Liver (tissue), 9 donors: ENCODE data around the gene USP11. TPM values are rescaled to one million over a fixed set of nuclear protein-coding genes. Genes with fewer than 3 reads are reported as not detected.
"Not testable (repeated sequence)": the region's sequence is repeated elsewhere in the genome, so short reads cannot be mapped to it uniquely, and the experiment has no call there.

ENCODE experiments used
- DNase-seq: peaks from one replicate; pipeline ENCODE4 v3.0.0-alpha.2; 2017; ENCODE audit warnings: low spot score
- H3K27ac ChIP-seq, 2 donors: one replicate each; pipeline ENCODE4 v1.7.0; 2013; ENCODE audit warnings: inconsistent platforms in 2 of 2, low read length in 2 of 2, control low read depth in 1 of 2, low read depth in 1 of 2, mild to moderate bottlenecking in 1 of 2
- H3K27me3 ChIP-seq, 4 donors: one replicate each; pipeline versions ENCODE4 v1.6.1 to v1.7.0; 2013; ENCODE audit warnings: low read length in 3 of 4, inconsistent platforms in 1 of 4, mild to moderate bottlenecking in 1 of 4, moderate library complexity in 1 of 4; ENCODE audit not compliant: control insufficient read depth in 4 of 4, insufficient read depth in 4 of 4
- H3K36me3 ChIP-seq, 4 donors: one replicate each; pipeline versions ENCODE4 v1.6.1 to v1.7.0; 2013; ENCODE audit warnings: low read length in 3 of 4, mild to moderate bottlenecking in 3 of 4, low read depth in 1 of 4, moderate library complexity in 1 of 4; ENCODE audit not compliant: control insufficient read depth in 4 of 4, insufficient read depth in 3 of 4
- H3K4me1 ChIP-seq, 4 donors: one replicate each; pipeline versions ENCODE4 v1.6.1 to v1.7.0; 2013; ENCODE audit warnings: low read length in 3 of 4, mild to moderate bottlenecking in 3 of 4, moderate library complexity in 1 of 4; ENCODE audit not compliant: control insufficient read depth in 4 of 4, insufficient read depth in 4 of 4
- H3K4me3 ChIP-seq, 3 donors: one replicate each; pipeline versions ENCODE4 v1.6.1 to v1.7.0; 2013; ENCODE audit warnings: low read length in 3 of 3, control low read depth in 1 of 3, low read depth in 1 of 3, mild to moderate bottlenecking in 1 of 3
- H3K9ac ChIP-seq, 2 donors: one replicate each; pipeline ENCODE4 v1.7.0; 2013; ENCODE audit warnings: low read length in 2 of 2, mild to moderate bottlenecking in 2 of 2, moderate library complexity in 2 of 2, control low read depth in 1 of 2, low read depth in 1 of 2
- H3K9me3 ChIP-seq, 4 donors: one replicate each; pipeline versions ENCODE4 v1.6.1 to v1.7.0; 2013; ENCODE audit warnings: low read length in 3 of 4; ENCODE audit not compliant: control insufficient read depth in 4 of 4
- ATF3 ChIP-seq: IDR thresholded peaks from 2 replicates; pipeline ENCODE4 v1.6.1; 2016; ENCODE audit warnings: antibody characterized with exemption
- CTCF ChIP-seq: fragments of 150-350 bp; IDR thresholded peaks from 2 replicates; pipeline ENCODE4 v1.5.1; 2017; ENCODE audit warnings: improper control_type of control experiment, low read depth, low read length; ENCODE audit not compliant: missing input control
- EGR1 ChIP-seq, 2 donors: IDR thresholded peaks; 2 replicates each; pipeline ENCODE4 v1.6.1; 2016 to 2018; ENCODE audit warnings: antibody characterized with exemption in 2 of 2, low read depth in 2 of 2
- FOXA1 ChIP-seq: IDR thresholded peaks from 2 replicates; pipeline ENCODE4 v1.6.1; 2016; ENCODE audit warnings: antibody characterized with exemption
- FOXA2 ChIP-seq: IDR thresholded peaks from 2 replicates; pipeline ENCODE4 v1.6.1; 2016; ENCODE audit warnings: antibody characterized with exemption
- GABPA ChIP-seq, 2 donors: IDR thresholded peaks in 1 of 2; conservative IDR thresholded peaks in 1 of 2; 2 replicates each; pipeline ENCODE4 v1.6.1; 2016; ENCODE audit warnings: antibody characterized with exemption in 2 of 2, mild to moderate bottlenecking in 1 of 2, moderate library complexity in 1 of 2
- HNF4A ChIP-seq, 2 donors: conservative IDR thresholded peaks; 2 replicates each; pipeline ENCODE4 v1.6.1; 2016; ENCODE audit warnings: antibody characterized with exemption in 2 of 2, mild to moderate bottlenecking in 2 of 2
- HNF4G ChIP-seq: IDR thresholded peaks from 2 replicates; pipeline ENCODE4 v1.6.1; 2016; ENCODE audit warnings: antibody characterized with exemption
- JUND ChIP-seq, 2 donors: IDR thresholded peaks; 2 replicates each; pipeline ENCODE4 v1.6.1; 2016; ENCODE audit warnings: antibody characterized with exemption in 2 of 2
- MAX ChIP-seq: IDR thresholded peaks from 2 replicates; pipeline ENCODE4 v1.6.1; 2016; ENCODE audit warnings: antibody characterized with exemption
- NR2F2 ChIP-seq: IDR thresholded peaks from 2 replicates; pipeline ENCODE4 v1.6.1; 2016; ENCODE audit warnings: antibody characterized with exemption
- RAD21 ChIP-seq, 2 donors: IDR thresholded peaks; 2 replicates each; pipeline ENCODE4 v1.6.1; 2016; ENCODE audit warnings: antibody characterized with exemption in 2 of 2, mild to moderate bottlenecking in 2 of 2
- REST ChIP-seq: IDR thresholded peaks from 2 replicates; pipeline ENCODE4 v1.6.1; 2016; ENCODE audit warnings: antibody characterized with exemption, mild to moderate bottlenecking
- RXRA ChIP-seq, 2 donors: IDR thresholded peaks; 2 replicates each; pipeline ENCODE4 v1.6.1; 2017 to 2018; ENCODE audit warnings: antibody characterized with exemption in 2 of 2, mild to moderate bottlenecking in 1 of 2
- SP1 ChIP-seq: IDR thresholded peaks from 2 replicates; pipeline ENCODE4 v1.6.1; 2018; ENCODE audit warnings: antibody characterized with exemption, mild to moderate bottlenecking
- TAF1 ChIP-seq: conservative IDR thresholded peaks from 2 replicates; pipeline ENCODE4 v1.6.1; 2016; ENCODE audit warnings: antibody characterized with exemption, mild to moderate bottlenecking
- YY1 ChIP-seq: IDR thresholded peaks from 2 replicates; pipeline ENCODE4 v1.6.1; 2016; ENCODE audit warnings: antibody characterized with exemption, mild to moderate bottlenecking
- ZBTB33 ChIP-seq: IDR thresholded peaks from 2 replicates; pipeline ENCODE4 v1.6.1; 2016; ENCODE audit warnings: antibody characterized with exemption
- WGBS: extraction: QIAGEN DNeasy Blood & Tissue Kit; methylation state at CpG from one replicate; pipeline ENCODE4 v1.1.7; 2013; 5-methylcytosine and 5-hydroxymethylcytosine counted together
- polyA plus RNA-seq, 2 donors: library from polyadenylated mRNA; stranded (reverse) in 1 of 2; unstranded in 1 of 2; fragments of 200-250 nt in 1 of 2; fragments of >200 nt in 1 of 2; fragmentation: Nextera tagmentation in 1 of 2; extraction: Ambion mirVana in 1 of 2; gene quantifications; one replicate each; pipeline versions ENCODE4 v1.2.1 to v1.2.3, GENCODE V29; 2013 to 2015
- total RNA-seq, 2 donors: library from RNA; depleted of rRNA; stranded (reverse); fragments of >200 nt; gene quantifications; one replicate each; pipeline ENCODE4 v1.2.3, GENCODE V29; 2014
- donor health status: healthy.
- donor health status: healthy.
- donor health status: healthy.
- donor health status: healthy.
- donor health status: healthy.

USP11 gene
- total and polyA plus RNA-seq, 4 donors, result 9.6 to 24.3 (median 11.1) TPM

GRCh38 chrX:47248576-47248975 lies 15.8 kb downstream of the USP11 start:
- no peak for DNase-seq
- Histone ChIP-seq H3K36me3 (peaks cover 0 to 13% (median 7%) of the 10 kb centered on the region in 4 donors), H3K4me3 (no peak overlapping the region), H3K9ac (no peak overlapping the region), H3K4me1 (no peaks in the 10 kb centered on the region), H3K27ac (no peak overlapping the region), H3K27me3 (no peaks in the 10 kb centered on the region), H3K9me3 (no peaks in the 10 kb centered on the region)
- no peak for TF ChIP-seq YY1
- no peak for TF ChIP-seq HNF4G
- no peak for TF ChIP-seq TAF1
- no peak for TF ChIP-seq REST
- no peak for TF ChIP-seq ATF3
- TF ChIP-seq ZBTB33, result no peak
- no peak for TF ChIP-seq RAD21 (IDR thresholded peaks at IDR 0.05)
- no peak for TF ChIP-seq MAX
- TF ChIP-seq EGR1 (IDR thresholded peaks at IDR 0.05; ENCODE audit: low read depth in 2 of 2), result no peak
- no peak for TF ChIP-seq CTCF
- TF ChIP-seq GABPA (IDR thresholded peaks at IDR 0.05 in 1 of 2, conservative IDR thresholded peaks at IDR 0.05 in 1 of 2), result no peak
- no peak for TF ChIP-seq RXRA (IDR thresholded peaks at IDR 0.05)
- TF ChIP-seq FOXA2, result no peak
- no peak for TF ChIP-seq FOXA1
- no peak for TF ChIP-seq SP1
- no peak for TF ChIP-seq NR2F2
- TF ChIP-seq HNF4A (conservative IDR thresholded peaks at IDR 0.05), result no peak
- TF ChIP-seq JUND (IDR thresholded peaks at IDR 0.05), result no peak
- WGBS, result 95% methylated on average over 6 of the region's 6 CpGs

GRCh38 chrX:47250017-47250347 lies 17.2 kb downstream of the USP11 start:
- no peak overlapping the region for H3K9ac ChIP-seq

GRCh38 chrX:47257620-47258019 lies 24.8 kb downstream of the USP11 start:
- 91% methylated on average over 12 of the region's 12 CpGs for WGBS
- DNase-seq, H3K27ac ChIP-seq, H3K4me1 ChIP-seq, H3K9ac ChIP-seq, H3K4me3 ChIP-seq, H3K9me3 ChIP-seq, H3K27me3 ChIP-seq, H3K36me3 ChIP-seq: not testable (repeated sequence)

More at GRCh38 chrX:47250017-47250347, 17.2 kb downstream of the USP11 start:
- no peak for DNase-seq
- Histone ChIP-seq H3K27ac (no peak overlapping the region), H3K4me1 (no peaks in the 10 kb centered on the region), H3K36me3 (peaks cover 0 to 7% (median 3%) of the 10 kb centered on the region in 4 donors), H3K9me3 (peaks cover 0 to 1% (median 0%) of the 10 kb centered on the region in 4 donors), H3K4me3 (no peak overlapping the region), H3K27me3 (no peaks in the 10 kb centered on the region)
- no peak for TF ChIP-seq ZBTB33
- 93% methylated on average over 6 of the region's 6 CpGs for WGBS
